B cell (primary cell): ENCODE data around the gene ZNF692. TPM values are rescaled to one million over a fixed set of nuclear protein-coding genes. Genes with fewer than 3 reads are reported as not detected.

Source experiments
- ATAC-seq: fragments of 200-7000 bp; cut with Tn5 transposase; one replicate; pipeline ENCODE4 v1.10.0; 2021; ENCODE audit warnings: low read depth, mild to moderate bottlenecking, moderate number of reproducible peaks, moderate library complexity
- CTCF ChIA-PET: fragments of 350-600 bp; sonication (Branson Sonifier 250); formaldehyde crosslinking; loops from one replicate; lab custom pipeline; 2021; ENCODE audit warnings: antibody characterized with exemption, inconsistent platforms; lab: Charles Lee
- POLR2A ChIA-PET: fragments of 350-600 bp; sonication (Branson Sonifier 250); formaldehyde crosslinking; loops from one replicate; lab custom pipeline; 2021; ENCODE audit warnings: antibody characterized with exemption; lab: Charles Lee
- DNase-seq: peaks from one replicate; pipeline ENCODE4 v3.0.0; 2013
- H2AFZ ChIP-seq: 2 replicates; pipeline ENCODE4 v1.6.1; 2012; ENCODE audit warnings: mild to moderate bottlenecking, low read depth, low read length; ENCODE audit not compliant: insufficient read depth, poor library complexity, severe bottlenecking
- H3K27ac ChIP-seq, 2 donors: 1 replicate in 1 of 2; 2 replicates in 1 of 2; pipeline ENCODE4 v1.5.1; 2012 to 2013; ENCODE audit warnings: low read length in 2 of 2, mild to moderate bottlenecking in 2 of 2, moderate library complexity in 1 of 2
- H3K27me3 ChIP-seq, 4 experiments: fragments of 200-600 bp in 1 of 4; sonication (generic) in 1 of 4; replicated peaks in 1 of 4; 1 replicate in 2 of 4; 2 replicates in 2 of 4; pipeline versions ENCODE4 v1.6.1 to v1.7.0; 2013 to 2016; ENCODE audit warnings: low read length in 3 of 4, mild to moderate bottlenecking in 2 of 4, mixed read lengths in 1 of 4, moderate library complexity in 1 of 4; ENCODE audit not compliant: insufficient read depth in 4 of 4, control insufficient read depth in 3 of 4; ENCODE audit errors: control extremely low read depth in 1 of 4
- H3K36me3 ChIP-seq, 2 experiments: replicated peaks in 1 of 2; 1 replicate in 1 of 2; 2 replicates in 1 of 2; pipeline versions ENCODE4 v1.6.1 to v1.7.1; 2013; ENCODE audit warnings: low read length in 1 of 2; ENCODE audit not compliant: insufficient read depth in 2 of 2, control insufficient read depth in 1 of 2; ENCODE audit errors: control extremely low read depth in 1 of 2, extremely low read depth in 1 of 2
- H3K4me1 ChIP-seq, 2 donors: fragments of 200-600 bp in 1 of 2; sonication (generic) in 1 of 2; 1 replicate in 1 of 2; 2 replicates in 1 of 2; pipeline versions ENCODE4 v1.5.1 to v1.6.1; 2013 to 2017; ENCODE audit warnings: low read length in 2 of 2; ENCODE audit not compliant: control insufficient read depth in 2 of 2, insufficient read depth in 2 of 2
- H3K4me2 ChIP-seq: replicated peaks from 2 replicates; pipeline ENCODE3; 2012; ENCODE audit warnings: mild to moderate bottlenecking, low read depth, low read length; ENCODE audit not compliant: poor library complexity, severe bottlenecking
- H3K4me3 ChIP-seq, 5 experiments: fragments of 200-600 bp in 1 of 5; sonication (generic) in 1 of 5; 1 replicate in 3 of 5; 2 replicates in 2 of 5; pipeline versions ENCODE4 v1.5.1 to v1.7.0; 2011 to 2016; ENCODE audit warnings: low read length in 4 of 5, mild to moderate bottlenecking in 4 of 5, low read depth in 2 of 5, control low read depth in 1 of 5, moderate library complexity in 1 of 5; ENCODE audit not compliant: insufficient read depth in 1 of 5; ENCODE audit errors: control extremely low read depth in 1 of 5, extremely low read depth in 1 of 5
- H3K79me2 ChIP-seq: fragments of 200-600 bp; sonication (generic); one replicate; pipeline ENCODE4 v1.6.0; 2016; ENCODE audit warnings: low read length; ENCODE audit not compliant: control insufficient read depth, insufficient read depth
- H3K9ac ChIP-seq: fragments of 200-600 bp; sonication (generic); 2 replicates; pipeline ENCODE4 v1.6.1; 2017; ENCODE audit warnings: mild to moderate bottlenecking, low read length, moderate library complexity
- H3K9me3 ChIP-seq, 3 donors: one replicate each; pipeline versions ENCODE4 v1.6.1 to v1.7.1; 2013; ENCODE audit warnings: low read length in 2 of 3; ENCODE audit not compliant: control insufficient read depth in 2 of 3, insufficient read depth in 1 of 3; ENCODE audit errors: control extremely low read depth in 1 of 3
- H4K20me1 ChIP-seq: 2 replicates; pipeline ENCODE4 v1.6.0; 2012; ENCODE audit warnings: mild to moderate bottlenecking, low read length; ENCODE audit not compliant: insufficient read depth, control insufficient read depth, poor library complexity, severe bottlenecking
- H3K27ac Mint-ChIP-seq: one replicate; pipeline ENCODE4 v1.8.0; 2021; ENCODE audit warnings: mixed read lengths
- H3K27me3 Mint-ChIP-seq: one replicate; pipeline ENCODE4 v1.8.0; 2021; ENCODE audit warnings: mixed read lengths
- H3K4me1 Mint-ChIP-seq: one replicate; pipeline ENCODE4 v1.8.0; 2021; ENCODE audit warnings: mixed read lengths
- H3K4me3 Mint-ChIP-seq: one replicate; pipeline ENCODE4 v1.8.0; 2021; ENCODE audit warnings: mixed read lengths
- H3K9me3 Mint-ChIP-seq: one replicate; pipeline ENCODE4 v1.8.0; 2022; ENCODE audit warnings: mixed read lengths; ENCODE audit not compliant: insufficient read depth
- CTCF ChIP-seq: fragments of 200-600 bp; IDR thresholded peaks from one replicate; pipeline ENCODE4 v1.8.0; 2022; ENCODE audit warnings: antibody characterized with exemption, mild to moderate bottlenecking
- EZH2 ChIP-seq: IDR thresholded peaks from 2 replicates; pipeline ENCODE4 v1.6.1; 2012; ENCODE audit warnings: borderline replicate concordance, low read depth, mild to moderate bottlenecking, moderate library complexity, low read length; ENCODE audit not compliant: insufficient read depth, poor library complexity, severe bottlenecking
- WGBS: methylation state at CpG from one replicate; pipeline ENCODE4 v1.1.5; 2013; ENCODE audit warnings: missing lambda C conversion rate; ENCODE audit not compliant: insufficient coverage; 5-methylcytosine and 5-hydroxymethylcytosine counted together
- intact Hi-C: fragments of 100-400 bp; cut with micrococcal nuclease; formaldehyde crosslinking; loops from one replicate; pipeline ENCODE4 v1.10.0; 2022
- polyA plus RNA-seq: library from polyadenylated mRNA; depleted of rRNA; stranded (reverse); fragments of >200 nt; gene quantifications from 2 replicates; pipeline ENCODE4 v1.2.3, GENCODE V29; 2012
- total RNA-seq, 2 donors: library from RNA; stranded (reverse); fragments of 120-200 nt in 1 of 2; gene quantifications; 1 replicate in 1 of 2; 2 replicates in 1 of 2; pipeline versions ENCODE4 v1.2.3 to v1.2.4, GENCODE V29; 2013 to 2022

ZNF692 gene
- total and polyA plus RNA-seq, 2 donors (not counting 1 experiment from before 2014, with no cell fraction given): 56.9 to 157 TPM

DNA sequence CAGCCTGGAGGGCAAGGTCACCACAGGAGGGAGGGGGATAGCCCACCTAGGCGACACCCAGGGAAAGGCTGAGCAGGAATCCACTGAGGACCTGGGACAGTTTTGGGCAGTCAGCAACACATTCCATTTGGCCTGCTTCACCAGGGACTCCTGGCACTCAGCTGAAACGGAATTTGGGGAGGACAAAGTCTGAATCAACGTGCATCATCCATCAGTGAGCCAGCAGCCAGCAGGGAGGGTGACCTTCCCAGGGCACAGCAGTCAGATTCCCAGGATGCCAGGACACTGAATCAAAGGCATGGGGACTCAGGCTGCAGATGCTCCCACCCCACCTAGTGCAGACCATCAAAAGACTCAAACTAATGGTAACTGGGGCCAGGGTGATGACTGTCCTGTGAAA lies 37.8 kb downstream of the ZNF692 start:
- WGBS: 96% methylated on average over 3 of the region's 3 CpGs
- peak overlapping the region; percentile 37 for H3K27ac Mint-ChIP-seq
- ATAC-seq (no peak), DNase-seq (peak; percentile 4)
- Histone ChIP-seq H3K36me3 (peaks cover 0 to 57% of the 10 kb centered on the region in 2 experiments), H3K79me2 (peaks cover 93% of the 10 kb centered on the region), H3K4me3 (no peak overlapping the region), H3K27me3 (no peaks in the 10 kb centered on the region), H3K9ac (no peak overlapping the region), H4K20me1 (peaks cover 34% of the 10 kb centered on the region), H3K4me1 (peaks cover 86 to 88% of the 10 kb centered on the region in 2 donors), H3K9me3 (no peaks in the 10 kb centered on the region), H3K27ac (no peak overlapping the region), H3K4me2 (peak overlapping the region; percentile 88), H2AFZ (no peak overlapping the region)
- H3K27me3 Mint-ChIP-seq: no peaks in the 10 kb centered on the region
- H3K4me3 Mint-ChIP-seq: no peak overlapping the region
- intact Hi-C loops: no loop called here
- no peaks in the 10 kb centered on the region for H3K9me3 Mint-ChIP-seq
- no peak for TF ChIP-seq EZH2
- TF ChIP-seq CTCF: no peak
- CTCF ChIA-PET: no interaction called here
- H3K4me1 Mint-ChIP-seq: peaks cover 89% of the 10 kb centered on the region
- POLR2A ChIA-PET: no interaction called here

DNA sequence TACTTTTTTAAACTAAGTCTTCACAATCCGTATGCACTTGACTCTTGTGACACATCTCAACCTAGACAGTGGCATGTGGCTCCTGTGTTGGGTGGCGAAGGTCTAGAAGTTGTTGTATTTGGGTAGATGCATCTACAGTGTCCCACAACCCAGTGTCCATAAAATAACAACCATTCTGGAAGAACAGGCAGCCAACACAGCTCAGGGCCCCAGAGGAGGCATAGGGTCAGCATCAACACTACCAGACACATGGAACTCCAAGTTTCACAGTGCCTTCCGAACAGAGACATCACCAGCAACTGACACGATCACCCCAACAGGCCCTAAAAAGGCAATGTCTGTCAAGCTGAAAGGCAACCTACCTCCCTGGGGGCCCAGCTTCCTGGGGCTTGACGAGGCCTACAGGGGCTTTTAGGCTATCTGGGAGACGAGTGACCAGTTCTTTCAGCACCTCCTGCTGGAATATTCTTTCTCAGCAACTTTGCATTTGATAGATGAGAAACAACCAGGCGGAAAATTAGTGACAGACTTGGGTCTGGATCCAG lies 38.8 kb downstream of the ZNF692 start:
- H3K4me3 Mint-ChIP-seq: no peak overlapping the region
- no peaks in the 10 kb centered on the region for H3K27me3 Mint-ChIP-seq
- ChIA-PET CTCF (interaction anchor here (0.7 to 1.9 kb wide), 3 partner anchors 13 to 117 kb away, joined by 3 to 9 read pairs (median 3); no protein-coding TSS in a partner anchor), POLR2A (interaction anchor here (0.6 to 0.7 kb wide), 2 partner anchors 39 to 206 kb away, joined by 4 to 5 read pairs; partner anchors contain the start of gene ZNF692)
- Histone ChIP-seq H3K36me3 (peaks cover 0 to 66% of the 10 kb centered on the region in 2 experiments), H3K27ac (peak overlapping the region in 1 of 2 donors; percentile 8), H3K79me2 (peaks cover 92% of the 10 kb centered on the region), H4K20me1 (peaks cover 33% of the 10 kb centered on the region), H2AFZ (no peak overlapping the region), H3K27me3 (no peaks in the 10 kb centered on the region), H3K4me3 (no peak overlapping the region), H3K9ac (no peak overlapping the region), H3K4me2 (peak overlapping the region; percentile 19), H3K4me1 (peaks cover 85 to 89% of the 10 kb centered on the region in 2 donors), H3K9me3 (no peaks in the 10 kb centered on the region)
- TF ChIP-seq CTCF: no peak
- no peak for TF ChIP-seq EZH2
- DNase-seq: no peak
- H3K4me1 Mint-ChIP-seq: peaks cover 81% of the 10 kb centered on the region
- 75% methylated on average over 2 of the region's 7 CpGs for WGBS
- no peak overlapping the region for H3K27ac Mint-ChIP-seq
- no peak for ATAC-seq
- intact Hi-C loops: no loop called here
- H3K9me3 Mint-ChIP-seq: no peaks in the 10 kb centered on the region
